ENCODE data around the gene RASD1. TPM values are rescaled to one million over a fixed set of nuclear protein-coding genes. Genes with fewer than 3 reads are reported as not detected.

The RASD1 gene
- total and polyA plus RNA-seq, 4 donors = 0.89 to 46.7 (median 14.7) TPM

DNA sequence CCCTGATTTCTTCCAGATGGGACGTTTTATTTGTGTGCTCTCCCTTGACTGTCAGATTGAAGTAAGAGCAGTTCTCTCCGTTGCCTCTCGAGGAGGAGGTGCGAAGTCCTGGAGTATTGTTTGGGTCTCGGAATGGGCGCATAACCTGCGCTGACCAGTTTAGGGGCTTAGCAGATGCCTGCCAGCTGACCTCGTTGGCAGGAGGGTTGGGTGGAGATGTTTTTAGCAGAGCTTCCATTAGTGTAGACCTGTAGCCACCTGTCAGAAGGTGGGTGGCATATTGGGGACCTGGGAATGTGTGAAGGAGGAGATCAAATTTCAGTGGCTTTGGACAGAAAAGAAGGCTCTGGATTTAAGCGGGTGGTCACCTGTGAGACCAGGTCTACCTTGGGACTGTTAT lies 3.6 kb downstream of the RASD1 start:
- Histone ChIP-seq H3K9me3 (ENCODE audit: control insufficient read depth in 4 of 4, low read length in 3 of 4) (no peaks in the 10 kb centered on the region), H3K36me3 (ENCODE audit: control insufficient read depth in 4 of 4, insufficient read depth in 3 of 4, low read depth in 1 of 4, low read length in 3 of 4) (peaks cover 7 to 29% (median 9%) of the 10 kb centered on the region in 4 donors), H3K27me3 (ENCODE audit: control insufficient read depth in 4 of 4, insufficient read depth in 4 of 4, low read length in 3 of 4) (no peaks in the 10 kb centered on the region), H3K27ac (ENCODE audit: low read depth in 1 of 2, low read length in 2 of 2) (no peak overlapping the region), H3K9ac (ENCODE audit: low read depth in 1 of 2, low read length in 2 of 2) (no peak overlapping the region), H3K4me3 (ENCODE audit: low read depth in 1 of 3, low read length in 3 of 3) (no peak overlapping the region), H3K4me1 (ENCODE audit: control insufficient read depth in 4 of 4, insufficient read depth in 4 of 4, low read length in 3 of 4) (peaks cover 0 to 16% (median 7%) of the 10 kb centered on the region in 4 donors)
- no peak for DNase-seq (ENCODE audit: low spot score)
- TF ChIP-seq RXRA (IDR thresholded peaks at IDR 0.05) (no peak), NR2F2 (IDR thresholded peaks at IDR 0.05) (no peak), ZBTB33 (IDR thresholded peaks at IDR 0.05) (no peak), TAF1 (conservative IDR thresholded peaks at IDR 0.05) (no peak), JUND (IDR thresholded peaks at IDR 0.05) (no peak), SP1 (IDR thresholded peaks at IDR 0.05) (no peak), GABPA (IDR thresholded peaks at IDR 0.05 in 1 of 2, conservative IDR thresholded peaks at IDR 0.05 in 1 of 2) (no peak), RAD21 (IDR thresholded peaks at IDR 0.05) (no peak), HNF4A (conservative IDR thresholded peaks at IDR 0.05) (no peak)
- 97% methylated on average over 9 of the region's 9 CpGs for WGBS

GRCh38 chr17:17492085-17492484 lies 4.1 kb downstream of the RASD1 start:
- peaks cover 0 to 16% (median 7%) of the 10 kb centered on the region in 4 donors for H3K4me1 ChIP-seq (ENCODE audit: control insufficient read depth in 4 of 4, insufficient read depth in 4 of 4, low read length in 3 of 4)
- WGBS = 91% methylated on average over 11 of the region's 11 CpGs
- H3K9me3 ChIP-seq (ENCODE audit: control insufficient read depth in 4 of 4, low read length in 3 of 4) = no peaks in the 10 kb centered on the region
- no peaks in the 10 kb centered on the region for H3K27me3 ChIP-seq (ENCODE audit: control insufficient read depth in 4 of 4, insufficient read depth in 4 of 4, low read length in 3 of 4)
- DNase-seq (ENCODE audit: low spot score) = no peak
- H3K4me3 ChIP-seq (ENCODE audit: low read depth in 1 of 3, low read length in 3 of 3) = no peak overlapping the region
- TF ChIP-seq MAX (IDR thresholded peaks at IDR 0.05) (no peak), RXRA (IDR thresholded peaks at IDR 0.05) (no peak), FOXA2 (IDR thresholded peaks at IDR 0.05) (no peak), ZBTB33 (IDR thresholded peaks at IDR 0.05) (no peak), TAF1 (conservative IDR thresholded peaks at IDR 0.05) (no peak), NR2F2 (IDR thresholded peaks at IDR 0.05) (no peak), SP1 (IDR thresholded peaks at IDR 0.05) (no peak), EGR1 (IDR thresholded peaks at IDR 0.05; ENCODE audit: low read depth in 2 of 2) (no peak), HNF4A (conservative IDR thresholded peaks at IDR 0.05) (no peak), GABPA (IDR thresholded peaks at IDR 0.05 in 1 of 2, conservative IDR thresholded peaks at IDR 0.05 in 1 of 2) (no peak)
- TF ChIP-seq, protein P1, sequence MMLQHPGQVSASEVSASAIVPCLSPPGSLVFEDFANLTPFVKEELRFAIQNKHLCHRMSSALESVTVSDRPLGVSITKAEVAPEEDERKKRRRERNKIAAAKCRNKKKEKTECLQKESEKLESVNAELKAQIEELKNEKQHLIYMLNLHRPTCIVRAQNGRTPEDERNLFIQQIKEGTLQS (IDR thresholded peaks at IDR 0.05) = no peak
- no peak overlapping the region for H3K27ac ChIP-seq (ENCODE audit: low read depth in 1 of 2, low read length in 2 of 2)
- H3K9ac ChIP-seq (ENCODE audit: low read depth in 1 of 2, low read length in 2 of 2) = no peak overlapping the region
- H3K36me3 ChIP-seq (ENCODE audit: control insufficient read depth in 4 of 4, insufficient read depth in 3 of 4, low read depth in 1 of 4, low read length in 3 of 4) = peaks cover 7 to 29% (median 11%) of the 10 kb centered on the region in 4 donors

GRCh38 chr17:17491546-17491988 lies 4.6 kb downstream of the RASD1 start:
- TF ChIP-seq SP1 (IDR thresholded peaks at IDR 0.05) (no peak), FOXA1 (IDR thresholded peaks at IDR 0.05) (no peak)
- Histone ChIP-seq H3K27me3 (ENCODE audit: control insufficient read depth in 4 of 4, insufficient read depth in 4 of 4, low read length in 3 of 4) (no peaks in the 10 kb centered on the region), H3K27ac (ENCODE audit: low read depth in 1 of 2, low read length in 2 of 2) (no peak overlapping the region), H3K4me3 (ENCODE audit: low read depth in 1 of 3, low read length in 3 of 3) (no peak overlapping the region), H3K4me1 (ENCODE audit: control insufficient read depth in 4 of 4, insufficient read depth in 4 of 4, low read length in 3 of 4) (peaks cover 0 to 16% (median 7%) of the 10 kb centered on the region in 4 donors), H3K9ac (ENCODE audit: low read depth in 1 of 2, low read length in 2 of 2) (no peak overlapping the region), H3K36me3 (ENCODE audit: control insufficient read depth in 4 of 4, insufficient read depth in 3 of 4, low read depth in 1 of 4, low read length in 3 of 4) (peaks cover 7 to 29% (median 11%) of the 10 kb centered on the region in 4 donors), H3K9me3 (ENCODE audit: control insufficient read depth in 4 of 4, low read length in 3 of 4) (no peaks in the 10 kb centered on the region)
- WGBS = 92% methylated on average over 17 of the region's 17 CpGs
- DNase-seq (ENCODE audit: low spot score) = no peak

Data from liver (tissue), 9 donors.